Activated T-cell treated with anti-CD3 and anti-CD28 coated beads, Interleukin-2, amount 50 U/mL, for 48 hours (primary cell): ENCODE results near the gene WNT9B.

ENCODE experiments used
- DNase-seq, 2 experiments: peaks; one replicate each; pipeline ENCODE4 v3.0.0-alpha.2; 2020

The WNT9B gene

GRCh38 chr17:46885415-46886309, 34.3 kb downstream of the WNT9B start:
- no peak for DNase-seq

- DNase-seq = no peak
Observed at GRCh38 chr17:46886310-46886663, 34.9 kb downstream of the WNT9B start.

- no peak for DNase-seq
Observed at GRCh38 chr17:46887717-46888116, 36.3 kb downstream of the WNT9B start.

GRCh38 chr17:46888727-46889126, 37.3 kb downstream of the WNT9B start:
- DNase-seq = no peak

- DNase-seq = no peak
Observed at GRCh38 chr17:46889519-46889918, 38.1 kb downstream of the WNT9B start.

- no peak for DNase-seq
Observed at GRCh38 chr17:46889992-46890564, 38.7 kb downstream of the WNT9B start.

GRCh38 chr17:46890638-46891037, 39.3 kb downstream of the WNT9B start:
- no peak for DNase-seq

- no peak for DNase-seq
Observed at GRCh38 chr17:46892192-46892703, 40.9 kb downstream of the WNT9B start.

GRCh38 chr17:46894024-46894423, 42.6 kb downstream of the WNT9B start:
- no peak for DNase-seq

GRCh38 chr17:46894476-46895151, 43.2 kb downstream of the WNT9B start:
- no peak for DNase-seq

- no peak for DNase-seq
Observed at GRCh38 chr17:46895171-46895570, 43.8 kb downstream of the WNT9B start.

- DNase-seq = no peak
Observed at GRCh38 chr17:46896991-46897390, 45.6 kb downstream of the WNT9B start.

- DNase-seq = no peak
Observed at GRCh38 chr17:46898364-46898763, 47.0 kb downstream of the WNT9B start.

GRCh38 chr17:46898860-46899259, 47.5 kb downstream of the WNT9B start:
- no peak for DNase-seq

- DNase-seq = no peak
Observed at GRCh38 chr17:46901291-46901690, 49.9 kb downstream of the WNT9B start.

GRCh38 chr17:46903762-46904672, 52.6 kb downstream of the WNT9B start:
- no peak for DNase-seq

GRCh38 chr17:46908068-46908737, 56.8 kb downstream of the WNT9B start:
- DNase-seq = no peak

GRCh38 chr17:46910179-46910927, 59.0 kb downstream of the WNT9B start:
- DNase-seq = no peak

- no peak for DNase-seq
Observed at GRCh38 chr17:46911311-46911710, 59.9 kb downstream of the WNT9B start.

- no peak for DNase-seq
Observed at GRCh38 chr17:46915596-46915995, 64.2 kb downstream of the WNT9B start.

- no peak for DNase-seq
Observed at GRCh38 chr17:46916211-46916610, 64.8 kb downstream of the WNT9B start.
